Activated CD4-positive, CD25-positive, alpha-beta regulatory T cell treated with anti-CD3 and anti-CD28 coated beads, Interleukin-2, amount 50 U/mL, for 24 hours (primary cell): Measurements from ENCODE around the gene PDE2A.

Source experiments
- ATAC-seq, 2 donors: fragments of 150-1000 bp; cut with Tn5 transposase; one replicate each; pipeline ENCODE4 v1.10.0; 2021; ENCODE audit warnings: mild to moderate bottlenecking in 1 of 2, moderate library complexity in 1 of 2

PDE2A gene

DNA sequence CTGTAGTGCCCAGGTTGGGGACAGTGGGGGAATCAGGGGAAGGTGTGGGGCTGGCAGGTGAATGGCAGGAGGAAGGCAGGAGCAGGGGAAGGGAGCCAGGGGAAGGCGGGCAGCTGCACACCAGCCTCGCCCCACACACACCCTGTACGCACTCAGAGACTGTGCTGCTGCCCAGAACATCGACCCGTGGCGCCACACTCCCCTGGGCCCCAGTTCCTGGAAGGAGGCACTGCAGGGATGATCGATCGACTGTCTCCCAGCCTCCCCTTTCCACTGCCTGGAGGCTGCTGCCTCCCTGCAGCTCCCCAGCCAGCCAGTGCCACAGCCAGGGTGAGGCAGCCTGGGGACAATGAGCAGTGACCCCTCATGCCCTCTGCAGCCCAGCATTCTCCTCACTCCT is 19.2 kb downstream of the PDE2A start:
- no peak for ATAC-seq

GRCh38 chr11:72653649-72654048 is 20.6 kb downstream of the PDE2A start:
- ATAC-seq, result no peak

GRCh38 chr11:72652873-72653630 is 21.2 kb downstream of the PDE2A start:
- ATAC-seq, result no peak

DNA sequence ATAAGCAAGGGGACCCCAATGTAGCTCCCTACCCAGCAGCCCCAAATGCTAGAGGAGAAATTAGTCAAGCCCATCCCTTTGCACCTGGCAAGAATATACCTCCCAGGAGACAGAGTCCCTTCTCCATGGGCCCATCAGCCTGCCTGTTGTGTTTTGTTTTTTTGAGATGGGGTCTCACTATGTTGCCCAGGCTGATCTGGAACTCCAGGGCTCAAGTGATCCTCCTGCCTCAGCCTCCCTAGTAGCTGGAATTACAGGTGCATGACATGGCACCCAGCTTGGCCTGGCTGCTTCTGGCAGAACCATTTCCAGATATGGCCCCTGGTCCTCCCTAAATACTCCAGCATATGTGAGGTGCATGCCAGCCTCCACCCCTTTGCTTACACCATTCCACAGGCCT is 22.1 kb downstream of the PDE2A start:
- ATAC-seq, result no peak

- no peak for ATAC-seq
These were observed 24.8 kb downstream of the PDE2A start for GRCh38 chr11:72649215-72649976.

- no peak for ATAC-seq
These were observed 25.7 kb downstream of the PDE2A start for GRCh38 chr11:72648384-72649136.

- no peak for ATAC-seq
These were observed 26.3 kb downstream of the PDE2A start for GRCh38 chr11:72647882-72648281.

DNA sequence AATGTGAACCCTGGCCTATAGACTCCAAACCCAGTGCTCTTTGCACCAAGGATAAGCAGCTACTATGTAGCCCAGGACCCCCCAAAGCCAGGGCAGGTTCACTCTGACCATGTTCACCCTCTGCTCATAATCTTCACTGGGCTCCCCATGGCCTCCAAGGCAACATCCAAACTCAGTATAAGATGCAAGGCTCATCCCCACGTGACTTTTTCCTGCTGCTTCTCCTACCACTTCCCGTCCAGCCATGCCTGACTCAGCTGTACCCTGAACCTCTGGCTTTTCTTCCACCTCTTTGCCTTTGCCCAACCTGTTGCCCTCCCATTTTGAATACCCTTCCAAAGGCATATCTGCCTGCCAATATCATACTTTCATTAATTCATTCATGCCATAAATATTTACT is 27.8 kb downstream of the PDE2A start:
- no peak for ATAC-seq

DNA sequence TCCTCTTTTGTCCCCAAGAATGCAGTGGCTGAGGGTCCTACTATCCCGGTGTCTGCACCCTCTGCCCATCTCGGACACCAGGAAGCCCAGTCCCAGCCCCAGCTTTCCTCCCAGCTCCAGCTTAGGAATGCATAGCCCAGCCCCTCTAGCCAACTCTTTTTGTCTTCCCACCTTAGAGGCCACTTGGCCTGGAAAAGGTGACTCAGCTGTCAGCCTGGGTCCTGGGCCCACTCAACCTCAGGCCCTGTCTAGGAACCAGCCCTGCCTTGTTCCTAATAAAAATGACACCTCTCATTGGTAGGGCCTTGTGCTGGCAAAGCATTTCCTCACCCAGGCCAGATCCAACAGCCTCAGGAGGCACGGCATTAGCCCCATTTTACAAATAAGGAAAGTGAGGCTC is 28.2 kb downstream of the PDE2A start:
- ATAC-seq, result no peak

GRCh38 chr11:72643547-72643946 is 30.7 kb downstream of the PDE2A start:
- no peak for ATAC-seq

DNA sequence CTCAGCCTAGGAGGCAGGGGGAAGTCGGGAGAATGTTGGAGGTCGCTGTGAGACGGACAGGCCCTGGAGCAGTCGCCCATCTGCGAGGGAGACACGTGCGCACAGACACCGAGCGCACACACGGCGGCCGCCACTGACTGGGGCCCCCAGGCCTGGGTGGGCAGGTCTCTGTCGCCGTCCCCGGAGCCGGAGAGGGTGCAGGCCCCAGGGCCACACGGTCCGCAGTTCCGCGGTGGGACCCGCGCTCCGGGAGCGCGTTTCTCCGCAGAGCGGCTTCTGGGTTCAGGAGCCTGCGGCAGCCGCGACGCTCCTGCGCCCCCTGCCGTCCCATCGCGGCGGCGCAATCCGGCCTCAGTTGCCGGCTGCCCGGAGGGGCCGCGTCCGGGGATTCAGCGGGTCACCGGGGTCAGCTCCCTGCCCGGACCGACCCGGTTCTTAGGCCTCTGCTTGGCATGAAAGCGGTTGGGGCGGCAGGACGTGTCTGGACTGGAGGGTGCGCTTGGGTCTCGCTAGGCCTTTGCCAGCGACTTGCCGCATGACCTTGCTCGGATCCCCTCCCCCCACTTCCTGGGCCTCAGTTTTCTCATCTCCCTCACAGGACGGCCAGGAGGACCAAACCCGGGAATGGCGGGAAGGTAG is 31.2 kb downstream of the PDE2A start:
- ATAC-seq, result peak; percentile 72 to 76

GRCh38 chr11:72642043-72642883 is 32.0 kb downstream of the PDE2A start:
- peak; percentile 41 to 49 for ATAC-seq

GRCh38 chr11:72641522-72642042 is 32.6 kb downstream of the PDE2A start:
- ATAC-seq, result no peak

- ATAC-seq, result no peak
These were observed 34.5 kb downstream of the PDE2A start for GRCh38 chr11:72639502-72640375.

DNA sequence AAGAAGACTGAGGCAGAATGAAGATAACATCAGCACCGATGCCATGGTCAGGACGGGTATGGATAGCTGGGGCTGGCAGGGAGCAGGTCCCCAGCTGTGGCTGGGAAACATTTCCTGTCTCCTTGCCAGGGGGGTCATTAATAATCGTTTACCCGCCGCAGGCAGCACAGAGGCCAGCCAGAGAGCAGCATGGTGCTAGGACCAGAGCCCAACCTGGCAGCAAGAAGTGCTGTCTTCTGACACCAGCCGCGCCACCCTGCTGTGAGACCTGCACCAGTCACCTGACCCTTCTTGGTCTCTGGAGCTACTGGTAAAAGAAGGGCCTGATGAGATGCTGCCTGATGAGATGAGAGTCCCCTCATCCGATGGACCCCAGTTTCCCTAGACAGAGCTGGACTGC is 36.3 kb downstream of the PDE2A start:
- no peak for ATAC-seq

- no peak for ATAC-seq
These were observed 37.0 kb downstream of the PDE2A start for GRCh38 chr11:72637198-72637597.

- ATAC-seq, result no peak
These were observed 37.8 kb downstream of the PDE2A start for GRCh38 chr11:72636376-72636775.

GRCh38 chr11:72635933-72636332 is 38.3 kb downstream of the PDE2A start:
- no peak for ATAC-seq

GRCh38 chr11:72635309-72635915 is 38.8 kb downstream of the PDE2A start:
- no peak for ATAC-seq

DNA sequence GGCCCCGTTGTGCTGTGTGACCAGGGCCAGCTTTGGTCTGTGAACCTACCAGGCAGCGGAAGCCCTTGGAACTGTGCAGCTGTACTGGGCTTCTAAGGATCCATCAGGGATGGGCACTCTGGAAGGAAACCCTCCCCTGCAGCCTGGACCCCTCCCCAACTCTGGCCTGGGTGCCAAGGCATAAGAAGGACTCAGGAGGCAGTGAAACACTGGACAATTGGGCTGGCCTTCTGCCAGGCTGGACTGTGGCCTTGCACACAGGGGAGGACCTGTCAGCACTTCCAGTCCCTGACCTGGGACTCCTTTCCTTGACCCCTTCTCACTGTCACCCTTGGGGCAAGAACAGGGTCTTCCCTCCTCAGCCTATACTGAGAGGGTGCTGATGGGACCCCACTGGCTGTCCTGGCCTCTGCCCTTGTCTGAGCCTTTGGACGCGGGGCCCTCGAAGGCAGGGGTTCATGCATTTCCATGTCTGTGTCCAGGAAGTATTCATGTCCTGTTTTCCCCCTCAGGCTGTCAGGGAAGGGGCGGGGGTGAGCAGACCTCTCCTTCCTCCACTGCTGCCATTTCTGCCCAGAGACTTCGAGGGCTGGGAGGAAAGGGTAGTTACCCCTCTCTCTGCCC is 39.6 kb downstream of the PDE2A start:
- no peak for ATAC-seq
